SK-MEL-5 (cell line): ENCODE results near the gene PRKAA1. TPM values are rescaled to one million over a fixed set of nuclear protein-coding genes. Genes with fewer than 3 reads are reported as not detected.
A peak's percentile ranks its signal among the peaks of the same experiment; 100 is the strongest.
"Not testable (repeated sequence)": the region's sequence is repeated elsewhere in the genome, so short reads cannot be mapped to it uniquely, and the experiment has no call there.

Source experiments
- DNase-seq: peaks from one replicate; pipeline ENCODE4 v3.0.0-alpha.2; 2016; ENCODE audit warnings: low read depth, low spot score
- in situ Hi-C: cut with HindIII; loops from 2 replicates; pipeline ENCODE4 v1.10.0; 2016; ENCODE audit warnings: low sequenced_read_pairs, high pct_unique_total_duplicates, low pct_unique_long_range_greater_than_20kb
- total RNA-seq: library from RNA; depleted of rRNA; stranded (reverse); fragments of >200 nt; shearing (Covaris generic); gene quantifications from 2 replicates; pipeline ENCODE4 v1.2.3, GENCODE V29; 2014

PRKAA1 gene
- total RNA-seq, 1 experiment from 2014 or later, result 96.9 TPM

DNA sequence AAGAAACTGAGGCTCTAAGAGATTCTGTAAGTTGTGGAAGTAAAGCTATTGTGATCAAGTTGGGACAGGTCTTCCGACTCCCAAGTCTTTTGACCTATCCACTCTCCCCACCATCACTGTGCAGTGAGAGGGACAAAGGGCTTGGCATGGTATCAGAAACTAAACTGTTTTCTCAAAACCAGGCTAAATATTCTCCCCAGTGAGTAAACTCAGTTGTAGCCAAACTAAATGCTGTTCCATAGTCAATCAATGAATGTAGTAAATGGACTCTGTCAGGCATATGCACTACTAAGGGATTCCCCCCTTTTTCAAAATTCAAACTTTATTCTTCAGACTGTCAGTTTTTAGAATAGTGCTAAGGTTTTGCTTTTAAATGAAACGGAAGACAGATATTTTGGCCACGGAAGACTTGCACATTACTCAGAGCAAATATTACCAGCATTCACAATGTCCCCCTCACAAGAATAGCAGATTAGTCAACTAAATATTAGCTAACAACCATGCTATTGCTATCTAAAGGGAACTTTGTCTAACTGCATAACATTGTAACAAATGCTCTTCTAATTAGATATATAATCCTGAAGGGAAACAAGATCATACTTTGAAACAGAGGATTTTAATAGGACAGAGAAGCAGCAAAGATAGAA lies 7.1 kb downstream of the PRKAA1 start:
- no peak for DNase-seq
- in situ Hi-C loops, result no loop called here

DNA sequence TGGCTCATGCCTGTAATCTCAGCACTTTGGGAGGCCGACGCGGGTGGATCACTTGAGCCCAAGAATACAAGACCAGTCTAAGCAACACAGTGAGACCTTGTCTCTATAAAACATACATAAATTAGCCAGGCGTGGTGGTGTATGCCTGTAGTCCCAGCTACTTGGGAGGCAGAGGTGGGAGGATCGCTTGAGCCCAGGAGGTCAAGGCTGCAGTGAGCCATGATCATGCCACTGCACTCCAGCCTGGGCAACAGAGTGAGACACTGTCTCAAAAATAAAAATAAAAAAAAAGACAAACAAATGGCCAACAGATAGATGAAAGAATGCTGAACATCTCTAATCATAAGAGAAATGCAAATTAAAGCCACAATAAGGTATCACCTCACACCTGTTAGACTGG lies 9.2 kb downstream of the PRKAA1 start:
- DNase-seq, in situ Hi-C loops: not testable (repeated sequence)

DNA sequence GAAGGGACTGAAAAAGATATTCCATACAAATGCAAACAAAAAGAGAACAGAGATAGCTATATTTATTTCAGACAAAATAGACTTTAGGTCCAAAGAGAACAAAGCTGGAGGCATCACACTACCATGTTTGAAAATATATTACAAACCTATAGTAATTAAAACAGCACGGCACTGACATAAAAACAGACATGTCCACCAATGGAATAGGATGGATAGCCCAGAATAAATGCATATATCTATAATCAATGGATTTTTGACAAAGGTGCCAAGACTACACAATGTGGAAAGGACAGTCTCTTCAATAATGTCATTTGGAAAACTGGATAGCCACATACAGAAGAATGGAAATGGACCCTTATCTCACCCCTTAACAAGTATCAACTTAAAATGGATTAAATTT lies 10.2 kb downstream of the PRKAA1 start:
- DNase-seq, result no peak
- in situ Hi-C loops, result no loop called here

DNA sequence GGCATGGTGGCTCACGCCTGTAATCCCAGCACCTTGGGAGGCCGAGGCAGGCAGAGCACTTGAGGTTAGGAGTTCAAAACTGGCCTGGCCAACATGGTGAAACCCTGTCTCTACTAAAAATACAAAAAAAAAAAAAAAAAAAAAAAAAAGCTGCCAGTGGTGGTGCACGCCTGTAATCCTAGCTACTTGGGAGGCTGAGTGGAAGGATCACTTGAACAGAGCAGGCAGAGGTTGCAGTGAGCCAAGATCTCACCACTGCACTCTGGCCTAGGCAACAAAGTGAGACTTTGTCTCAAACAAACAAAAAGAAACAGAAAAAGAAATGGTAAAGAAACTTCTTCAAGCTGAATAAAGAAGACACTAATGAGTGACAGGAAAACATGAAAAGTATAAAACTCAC lies 11.5 kb downstream of the PRKAA1 start:
- in situ Hi-C loops, DNase-seq: not testable (repeated sequence)

DNA sequence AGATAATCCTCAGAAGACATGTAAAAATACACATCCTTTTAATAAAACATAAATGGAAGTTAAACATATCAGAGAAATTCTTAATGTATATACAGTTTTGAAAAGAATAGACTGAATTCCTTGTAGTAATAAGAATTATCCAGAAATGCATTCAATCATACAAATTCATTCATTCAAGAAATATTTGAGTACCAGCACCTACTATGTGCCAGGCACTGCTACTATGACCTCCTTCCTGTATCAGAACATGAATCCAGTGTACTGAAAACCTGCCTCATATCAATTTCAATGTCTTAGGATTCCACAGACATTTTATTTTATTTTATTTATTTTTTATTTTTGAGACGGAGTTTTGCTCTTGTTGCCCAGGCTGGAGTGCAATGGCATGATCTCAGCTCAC lies 13.3 kb downstream of the PRKAA1 start:
- no peak for DNase-seq
- in situ Hi-C loops, result no loop called here

DNA sequence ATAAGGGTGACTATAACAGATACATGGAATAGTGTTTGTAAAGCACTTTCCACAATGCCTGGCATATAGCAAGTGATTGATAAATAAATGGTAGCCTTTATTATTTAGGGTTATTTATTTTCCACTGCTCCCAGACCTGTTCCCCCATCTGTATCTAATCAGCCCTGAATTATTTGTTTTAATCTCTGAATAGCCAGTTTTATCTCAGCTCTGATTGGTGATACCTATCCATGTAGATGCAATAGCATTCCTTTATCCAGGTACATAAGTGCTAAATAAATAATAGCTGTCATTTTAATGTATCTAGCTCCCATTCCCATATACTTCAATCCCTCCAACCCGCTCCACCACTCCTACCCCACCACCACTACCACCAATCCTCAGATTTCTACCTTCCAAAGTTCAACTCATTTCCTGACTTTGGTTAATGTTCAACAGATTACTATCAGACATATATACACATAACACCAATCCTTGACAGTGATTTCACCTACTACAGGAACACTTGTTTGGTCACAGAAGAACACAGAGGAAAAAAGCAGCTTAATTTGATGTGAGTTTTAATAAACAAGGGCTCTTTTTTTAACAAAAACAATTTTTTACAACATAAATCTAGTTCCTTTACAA lies 14.0 kb downstream of the PRKAA1 start:
- DNase-seq, result no peak
- in situ Hi-C loops, result no loop called here

DNA sequence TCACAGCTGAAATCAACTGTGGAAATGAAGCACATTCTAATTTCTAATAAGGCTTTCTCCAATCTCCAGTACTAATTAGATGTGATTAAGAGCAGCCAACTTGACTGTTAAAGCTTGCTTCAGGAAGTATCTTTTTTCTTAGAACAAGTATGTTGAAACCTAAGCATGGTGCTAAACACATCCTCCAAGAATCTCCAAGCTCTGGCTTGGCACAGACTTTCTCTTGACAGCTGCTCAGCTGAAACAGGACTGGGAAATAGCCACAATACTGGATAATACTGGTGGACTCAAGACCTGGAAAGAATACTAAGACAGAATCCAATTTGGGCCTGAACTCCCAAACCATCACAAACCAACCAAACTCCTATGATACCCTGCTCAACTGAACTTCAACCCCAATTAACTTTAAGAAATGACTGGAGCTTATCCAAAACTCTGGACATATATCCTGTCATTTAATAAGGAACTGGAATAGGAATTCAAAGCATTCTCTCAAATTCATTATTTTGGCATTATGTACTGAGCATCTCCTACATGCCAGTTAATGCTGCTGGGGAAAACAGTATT lies 16.2 kb downstream of the PRKAA1 start:
- in situ Hi-C loops, result no loop called here
- DNase-seq, result no peak

DNA sequence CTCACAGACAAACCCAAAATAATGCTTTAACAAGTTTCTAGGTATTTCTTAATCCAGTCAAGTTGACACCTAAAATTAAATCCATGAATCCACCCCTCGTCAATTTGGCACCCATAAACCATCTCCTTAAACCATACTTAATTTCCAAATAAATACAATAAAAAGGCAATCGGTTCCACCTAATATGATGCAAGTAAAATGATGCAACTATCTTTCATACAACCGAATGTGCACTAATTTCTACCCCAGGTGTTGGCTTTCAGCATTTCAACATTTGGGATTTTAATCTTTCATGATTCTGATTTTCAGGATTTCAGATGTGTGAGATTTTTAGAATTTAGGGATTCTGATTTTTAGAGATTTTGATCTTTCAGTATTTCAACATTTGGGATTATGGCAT lies 17.3 kb downstream of the PRKAA1 start:
- in situ Hi-C loops, result no loop called here

DNA sequence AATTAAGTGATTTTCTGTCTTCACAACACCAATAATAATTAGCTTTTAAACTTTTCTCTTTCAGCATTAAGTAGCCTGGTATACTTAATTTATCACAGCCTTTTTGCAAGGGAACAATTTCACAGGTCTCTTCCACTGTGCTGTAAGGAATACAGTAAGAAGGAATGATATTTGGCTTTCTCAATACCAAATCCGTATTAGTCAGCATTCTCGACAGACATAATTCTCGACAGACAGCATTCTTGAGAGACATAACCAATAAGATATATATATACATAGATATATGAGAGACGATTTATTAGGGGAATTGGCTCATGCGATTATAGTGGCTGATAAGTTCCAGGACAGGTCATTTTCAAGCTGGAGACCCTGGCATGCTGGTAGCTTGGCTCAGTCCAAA lies 18.0 kb downstream of the PRKAA1 start:
- DNase-seq, result no peak
- in situ Hi-C loops, result no loop called here

More for the DNA sequence above, 17.3 kb downstream of the PRKAA1 start:
- no peak for DNase-seq

DNA sequence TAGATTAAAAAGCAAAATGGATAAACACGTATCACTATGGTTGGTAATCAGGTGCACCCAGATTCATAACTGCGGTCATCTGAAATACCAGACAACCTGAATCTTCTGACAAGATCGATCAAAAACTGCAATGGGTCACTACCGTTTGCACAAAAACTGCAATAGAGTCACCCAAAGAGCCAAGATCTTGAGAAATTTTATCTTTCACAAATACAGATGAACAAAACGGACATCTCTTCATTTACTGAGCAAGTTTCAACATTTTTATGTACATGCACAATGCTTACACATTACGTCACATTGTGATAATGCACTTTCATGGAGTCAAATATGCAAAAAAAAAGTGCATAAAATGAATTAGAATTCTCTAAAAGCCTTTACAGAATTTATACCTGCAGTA lies 18.6 kb downstream of the PRKAA1 start:
- in situ Hi-C loops, result no loop called here
- DNase-seq, result no peak

DNA sequence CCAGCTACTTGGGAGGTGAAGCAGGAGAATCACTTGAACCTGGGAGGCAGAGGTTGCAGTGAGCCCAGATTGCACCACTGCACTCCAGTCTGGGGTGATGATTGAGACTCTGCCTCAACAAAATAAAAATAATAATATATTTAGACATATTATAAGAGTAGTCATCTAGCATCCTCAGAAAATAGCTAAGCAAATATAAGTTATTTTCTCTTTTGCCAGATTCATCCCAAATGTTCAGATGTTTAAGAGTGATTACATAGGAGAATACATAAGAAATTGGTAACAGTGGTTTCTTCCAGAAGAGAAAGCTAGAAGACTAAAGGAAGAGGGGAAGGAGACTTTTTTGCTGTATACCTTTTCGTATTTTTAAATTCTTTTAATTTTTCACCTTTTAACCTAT lies 20.0 kb downstream of the PRKAA1 start:
- no peak for DNase-seq
- in situ Hi-C loops, result no loop called here

DNA sequence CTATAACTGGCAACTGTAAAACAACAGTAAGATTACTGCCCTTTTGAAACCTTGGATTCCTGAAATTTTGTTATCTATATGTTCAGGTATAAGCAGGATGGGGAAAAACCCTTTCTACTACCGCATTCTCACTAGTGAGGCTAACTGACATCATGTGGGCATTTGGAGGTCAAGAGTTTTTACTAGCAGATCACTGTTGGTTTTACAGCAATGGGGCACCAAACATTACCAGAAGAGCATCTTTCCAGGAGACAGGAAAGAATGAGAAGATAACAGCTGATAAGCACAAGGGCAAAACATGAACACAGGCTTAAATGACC lies 21.6 kb downstream of the PRKAA1 start:
- no peak for DNase-seq
- in situ Hi-C loops, result no loop called here

DNA sequence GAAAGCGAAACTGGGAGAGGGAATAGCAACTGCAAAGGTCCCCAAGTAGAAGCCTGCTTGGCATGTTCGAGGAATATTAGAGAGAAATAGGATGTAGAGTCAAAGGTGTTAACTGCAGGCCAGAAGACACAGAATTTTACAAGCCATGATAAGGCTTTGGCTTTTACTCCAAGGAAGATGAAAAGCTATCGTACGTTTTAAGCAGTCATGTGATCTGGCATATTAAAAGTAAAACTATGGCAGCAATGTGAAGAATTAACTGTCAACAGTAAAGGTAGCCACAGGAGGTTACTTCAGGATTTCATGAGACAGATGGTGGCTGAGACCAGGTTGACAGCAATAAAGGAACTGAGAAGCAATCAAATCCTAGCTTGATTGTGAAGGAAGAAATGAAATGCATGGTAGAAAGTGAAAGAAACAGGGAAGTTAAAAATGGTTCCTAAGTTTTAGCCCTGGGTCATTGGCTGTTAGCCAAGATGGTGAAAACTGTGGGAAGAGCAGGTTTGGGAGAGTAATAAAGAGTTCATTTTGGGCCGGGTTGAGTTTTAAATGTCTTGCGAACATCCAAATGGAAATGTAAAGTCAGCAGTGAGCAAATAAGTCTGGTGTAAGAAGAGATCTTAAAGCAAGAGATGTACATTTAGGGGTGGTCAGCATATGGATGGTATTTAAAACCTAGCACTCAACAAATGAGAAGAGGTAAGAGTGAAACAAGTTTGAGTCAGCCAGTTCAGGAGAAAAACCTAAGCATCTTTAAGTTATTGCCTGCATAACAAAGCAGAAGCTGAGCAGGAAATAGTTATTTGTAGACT lies 22.1 kb downstream of the PRKAA1 start:
- in situ Hi-C loops, result no loop called here
- peak; percentile 37 for DNase-seq

DNA sequence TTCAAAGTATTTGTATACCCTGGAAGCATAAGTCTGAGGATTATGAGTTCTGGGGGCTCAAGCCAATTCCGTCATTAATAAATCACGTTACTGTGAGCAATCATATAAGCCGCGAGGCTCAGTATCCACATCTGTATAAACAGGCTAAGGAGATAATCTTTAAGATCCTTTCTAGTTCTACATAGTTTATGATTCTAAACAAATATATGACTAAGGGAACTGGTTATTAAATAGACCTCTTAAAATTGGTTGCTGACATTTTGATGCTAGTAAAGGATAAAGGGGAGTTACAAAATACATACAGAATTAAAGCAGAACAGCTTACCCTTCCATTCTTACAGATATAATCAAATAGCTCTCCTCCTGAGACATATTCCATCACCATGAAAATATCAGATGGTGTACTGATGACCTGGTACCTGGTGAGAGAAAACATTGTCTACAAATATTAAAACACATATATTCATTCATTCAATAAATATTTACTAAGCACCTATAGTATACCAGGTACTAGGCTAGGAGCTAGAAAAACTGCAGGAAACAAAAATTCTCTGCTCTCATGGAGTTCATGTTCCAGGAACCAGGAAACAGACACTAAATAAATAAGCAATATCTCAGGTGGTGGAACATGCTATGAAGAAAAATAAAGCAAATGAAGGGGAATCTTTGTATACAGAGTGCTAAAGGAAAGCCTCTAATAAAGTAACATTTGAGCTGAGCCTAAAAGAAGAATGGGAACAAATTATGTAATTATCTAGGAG lies 22.9 kb downstream of the PRKAA1 start:
- no peak for DNase-seq
- in situ Hi-C loops, result no loop called here

DNA sequence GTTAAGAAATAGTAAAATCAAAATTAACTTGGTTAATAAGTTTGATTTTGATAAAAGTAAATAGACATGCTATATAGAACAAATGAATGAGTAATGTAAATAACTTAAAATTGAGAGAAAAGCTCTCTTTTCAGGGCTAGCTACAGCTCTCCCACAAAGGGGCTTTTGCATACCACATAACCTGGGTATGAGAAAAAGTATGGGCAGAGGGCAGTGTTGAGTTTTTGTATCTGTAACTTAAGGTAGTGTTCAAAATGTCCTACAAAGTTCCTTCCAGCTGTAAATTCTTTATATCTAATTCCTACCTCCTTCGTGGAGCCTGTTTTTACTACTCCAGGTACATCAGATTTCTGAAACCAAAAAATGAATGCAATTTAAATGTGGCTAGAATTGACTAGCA lies 23.6 kb downstream of the PRKAA1 start:
- DNase-seq, result peak; percentile 39
- in situ Hi-C loops, result no loop called here

DNA sequence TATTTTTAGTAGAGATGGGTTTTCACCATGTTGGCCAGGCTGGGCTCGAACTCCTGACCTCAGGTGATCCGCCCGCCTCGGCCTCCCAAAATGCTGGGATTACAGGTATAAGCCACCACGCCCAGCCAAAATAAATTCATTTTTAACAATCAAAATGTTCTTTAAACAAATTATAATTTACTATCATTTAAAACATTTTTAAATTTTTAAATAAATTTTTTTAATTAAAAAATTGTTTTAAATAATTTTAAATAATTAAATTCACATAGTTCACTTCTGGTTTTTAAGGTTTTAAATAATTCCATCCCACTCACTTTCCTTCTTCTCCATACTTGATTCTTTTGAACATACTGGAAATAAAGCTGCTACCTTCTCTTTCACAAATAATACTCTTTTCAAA lies 27.4 kb downstream of the PRKAA1 start:
- DNase-seq, result no peak
- in situ Hi-C loops, result no loop called here

DNA sequence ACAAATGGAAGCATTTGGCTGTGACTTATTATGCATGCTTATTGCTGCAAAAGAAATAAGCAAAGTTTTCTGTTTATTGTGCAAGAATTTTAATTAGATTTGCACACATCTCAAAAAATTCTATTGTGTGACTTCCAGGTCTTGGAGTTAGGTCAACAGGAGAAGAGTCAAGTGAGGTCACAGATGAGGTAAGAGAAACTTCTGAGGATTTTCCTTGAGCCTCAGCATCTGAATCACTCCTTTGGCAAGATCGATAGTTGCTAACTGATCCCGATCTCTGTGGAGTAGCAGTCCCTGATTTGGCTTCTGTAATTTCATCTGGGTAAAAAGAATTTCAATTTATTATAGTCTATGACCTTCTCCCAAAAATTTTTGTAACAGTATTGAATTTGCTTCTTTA lies 35.5 kb downstream of the PRKAA1 start:
- DNase-seq, result no peak
- in situ Hi-C loops, result no loop called here

DNA sequence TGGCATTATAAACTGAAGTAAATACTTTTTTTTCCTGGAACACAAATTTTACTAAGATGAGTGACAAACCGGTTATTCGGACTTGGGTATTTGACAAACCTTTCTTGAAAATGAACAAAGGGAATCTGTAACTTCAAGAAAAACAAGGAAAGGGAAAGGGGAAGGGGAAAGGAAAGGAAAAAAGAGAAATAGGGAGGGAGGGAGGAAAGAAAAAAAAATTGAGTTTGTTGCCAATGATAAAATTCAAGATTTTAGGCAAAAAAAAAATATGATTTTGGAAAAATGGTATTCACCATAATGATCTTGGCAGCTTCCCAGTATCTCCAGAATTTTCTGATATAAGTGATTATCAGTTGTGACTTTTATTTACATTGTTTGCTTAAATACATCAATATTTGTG lies 40.8 kb downstream of the PRKAA1 start:
- in situ Hi-C loops, result no loop called here
- no peak for DNase-seq
